Measurements from ENCODE around the gene VAMP8. TPM values are rescaled to one million over a fixed set of nuclear protein-coding genes. Genes with fewer than 3 reads are reported as not detected.
"Not testable (repeated sequence)": the region's sequence is repeated elsewhere in the genome, so short reads cannot be mapped to it uniquely, and the experiment has no call there.

VAMP8 gene
- total RNA-seq, 1 experiment from 2014 or later, result 52.0 TPM

- not testable (repeated sequence) for H3K9me3 Mint-ChIP-seq; ATAC-seq; H3K27me3 Mint-ChIP-seq (ENCODE audit: low read depth); H3K4me3 Mint-ChIP-seq; DNase-seq (ENCODE audit: low spot score)
- peaks cover 48% of the 10 kb centered on the region for H3K4me1 Mint-ChIP-seq
- POLR2A ChIA-PET, result interaction anchor here (0.8 to 2.7 kb wide), 10 partner anchors 10 to 191 kb away, joined by 3 to 15 read pairs (median 5); partner anchors contain the start of genes ELMOD3, GGCX, RETSAT and SH2D6
- H3K27ac Mint-ChIP-seq, result peak overlapping the region; percentile 84
- CTCF ChIA-PET, result interaction anchor here (1.1 to 3.8 kb wide), 9 partner anchors 16 to 154 kb away, joined by 3 to 24 read pairs (median 4); partner anchors contain the start of genes GGCX and SH2D6
- peaks cover 63% of the 10 kb centered on the region for H3K36me3 Mint-ChIP-seq
- 0 out of 2 replicates have a peak, but pooled peaks have one; percentile 10 for TF ChIP-seq ZNF532 (CRISPR knock-in tag; IDR thresholded peaks at IDR 0.05; ENCODE audit: borderline replicate concordance)
- peak; percentile 63; the same call in 1 of the 2 replicates for TF ChIP-seq CDX4 (CRISPR knock-in tag; IDR thresholded peaks at IDR 0.05; ENCODE audit: borderline replicate concordance)
- peak; percentile 40 for TF ChIP-seq ZNF671 (CRISPR knock-in tag; IDR thresholded peaks at IDR 0.05)
- TF ChIP-seq PRRX2 (CRISPR knock-in tag; IDR thresholded peaks at IDR 0.05), result 0 out of 2 replicates have a peak, but pooled peaks have one; percentile 1
- TF ChIP-seq NFATC4 (CRISPR knock-in tag; IDR thresholded peaks at IDR 0.05), result peak; percentile 41; the same call in 1 of the 2 replicates
- peak; percentile 71; the same call in 1 of the 2 replicates for TF ChIP-seq ZNF416 (CRISPR knock-in tag; IDR thresholded peaks at IDR 0.05)
Measured at GRCh38 chr2:85544915-85545779, 32.2 kb upstream of the VAMP8 start.

- Mint-ChIP-seq H3K9me3 (no peaks in the 10 kb centered on the region), H3K4me3 (no peak overlapping the region), H3K4me1 (peaks cover 43% of the 10 kb centered on the region), H3K27me3 (ENCODE audit: low read depth) (no peaks in the 10 kb centered on the region), H3K27ac (peak overlapping the region; percentile 15; the same call in 1 of the 2 replicates), H3K36me3 (peaks cover 62% of the 10 kb centered on the region)
- CTCF ChIA-PET, result interaction anchor here (0.8 to 3.8 kb wide), 12 partner anchors 13 to 155 kb away, joined by 3 to 24 read pairs (median 4); partner anchors contain the start of genes GGCX and SH2D6
- POLR2A ChIA-PET, result interaction anchor here (0.8 to 2.7 kb wide), 11 partner anchors 10 to 191 kb away, joined by 3 to 15 read pairs (median 4); partner anchors contain the start of genes ELMOD3, GGCX, RETSAT and SH2D6
- ATAC-seq (no peak), DNase-seq (ENCODE audit: low spot score) (no peak)
- no peak for TF ChIP-seq CDX4 (CRISPR knock-in tag; IDR thresholded peaks at IDR 0.05; ENCODE audit: borderline replicate concordance)
- no peak for TF ChIP-seq KAT7 (CRISPR knock-in tag; IDR thresholded peaks at IDR 0.05; ENCODE audit: borderline replicate concordance)
- no peak for TF ChIP-seq GRHL2 (CRISPR knock-in tag; IDR thresholded peaks at IDR 0.05; ENCODE audit: insufficient replicate concordance, severe bottlenecking)
- TF ChIP-seq ZNF671 (CRISPR knock-in tag; IDR thresholded peaks at IDR 0.05), result peak; percentile 83; the same call in 1 of the 2 replicates
- peak; percentile 73 for TF ChIP-seq EMX1 (CRISPR knock-in tag; IDR thresholded peaks at IDR 0.05)
- 0 out of 2 replicates have a peak, but pooled peaks have one; percentile 22 for TF ChIP-seq PRRX2 (CRISPR knock-in tag; IDR thresholded peaks at IDR 0.05)
- TF ChIP-seq AR (CRISPR knock-in tag; IDR thresholded peaks at IDR 0.05), result peak; percentile 29; the same call in 1 of the 2 replicates
- peak; percentile 78 for TF ChIP-seq NFATC4 (CRISPR knock-in tag; IDR thresholded peaks at IDR 0.05)
- TF ChIP-seq ZNF532 (CRISPR knock-in tag; IDR thresholded peaks at IDR 0.05; ENCODE audit: borderline replicate concordance), result peak; percentile 75; the same call in 1 of the 2 replicates
- TF ChIP-seq NR3C1 (CRISPR knock-in tag; conservative IDR thresholded peaks at IDR 0.05; ENCODE audit: low read depth), result no peak
- no peak for TF ChIP-seq CREM (CRISPR knock-in tag; IDR thresholded peaks at IDR 0.05)
- peak; percentile 84 for TF ChIP-seq ZNF416 (CRISPR knock-in tag; IDR thresholded peaks at IDR 0.05)
- peak; percentile 71; the same call in 1 of the 2 replicates for TF ChIP-seq ZNF425 (CRISPR knock-in tag; conservative IDR thresholded peaks at IDR 0.05)
Measured at GRCh38 chr2:85545780-85546240, 31.6 kb upstream of the VAMP8 start.
